Heart left ventricle (tissue), 16 donors: ENCODE measurements around the gene PADI1. TPM values are rescaled to one million over a fixed set of nuclear protein-coding genes. Genes with fewer than 3 reads are reported as not detected.

ENCODE experiments used
- ATAC-seq, 4 donors: fragments of 200-7000 bp; cut with Tn5 transposase; one replicate each; pipeline ENCODE4 v1.9.1; 2020 to 2022; ENCODE audit warnings: moderate library complexity in 4 of 4, mild to moderate bottlenecking in 3 of 4, moderate number of reproducible peaks in 1 of 4
- DNase-seq, 5 donors: peaks; one replicate each; pipeline ENCODE4 v3.0.0-alpha.2; 2020
- H3K27ac ChIP-seq, 12 donors: fragments of 200-600 bp; sonication (generic) in 4 of 12; one replicate each; pipeline versions ENCODE4 v1.5.0 to v1.8.0; 2016 to 2022; ENCODE audit warnings: mild to moderate bottlenecking in 2 of 12
- H3K27me3 ChIP-seq, 9 donors: fragments of 200-600 bp; sonication (generic) in 2 of 9; one replicate each; pipeline versions ENCODE4 v1.5.1 to v1.8.0; 2016 to 2022; ENCODE audit warnings: mild to moderate bottlenecking in 3 of 9
- H3K36me3 ChIP-seq, 9 donors: fragments of 200-600 bp; sonication (generic) in 2 of 9; one replicate each; pipeline versions ENCODE4 v1.5.0 to v1.8.0; 2018 to 2022; ENCODE audit warnings: mild to moderate bottlenecking in 2 of 9
- H3K4me1 ChIP-seq, 12 donors: fragments of 200-600 bp; sonication (generic) in 4 of 12; one replicate each; pipeline versions ENCODE4 v1.5.0 to v1.8.0; 2016 to 2022; ENCODE audit warnings: mild to moderate bottlenecking in 3 of 12
- H3K4me3 ChIP-seq, 12 donors: fragments of 200-600 bp; sonication (generic) in 4 of 12; one replicate each; pipeline versions ENCODE4 v1.5.0 to v1.8.0; 2017 to 2022; ENCODE audit warnings: mild to moderate bottlenecking in 9 of 12, moderate library complexity in 4 of 12
- H3K9me3 ChIP-seq, 12 donors: fragments of 200-600 bp; sonication (generic) in 4 of 12; one replicate each; pipeline versions ENCODE4 v1.5.0 to v1.8.0; 2016 to 2022; ENCODE audit warnings: mild to moderate bottlenecking in 1 of 12
- POLR2A ChIP-seq, 2 donors: fragments of 450-650 bp; IDR thresholded peaks; one replicate each; pipeline ENCODE4 v1.6.1; 2017; ENCODE audit warnings: antibody characterized with exemption in 2 of 2, mild to moderate bottlenecking in 2 of 2, moderate library complexity in 2 of 2
- WGBS, 4 donors: extraction: QIAGEN DNeasy Blood & Tissue Kit in 2 of 4; methylation state at CpG; one replicate each; pipeline versions ENCODE4 v1.1.5 to v1.1.7; 2013 to 2018; 5-methylcytosine and 5-hydroxymethylcytosine counted together
- intact Hi-C, 10 donors: fragments of 100-400 bp; cut with DNase I; formaldehyde crosslinking; loops; one replicate each; pipeline versions ENCODE4 v1.11.1 to v1.14.2; 2022
- long read RNA-seq, 3 donors: library from polyadenylated mRNA; unstranded; transcript quantifications; one replicate each; pipeline ENCODE4 v2.0.0, GENCODE V29; 2020 to 2021
- polyA plus RNA-seq, 2 donors: library from polyadenylated mRNA; stranded (reverse); fragments of 200-250 nt; gene quantifications; one replicate each; pipeline ENCODE4 v1.2.3, GENCODE V29; 2013
- total RNA-seq, 9 donors: library from RNA; depleted of rRNA in 2 of 9; stranded (reverse); fragments of >200 nt in 2 of 9; fragmentation: NEBNext Ultra II Directional in 3 of 9; extraction: Animal tissue kit (Norgen Biotek cat#: 25700) in 3 of 9; gene quantifications; one replicate each; pipeline versions ENCODE4 v1.1.0 to v1.2.4, GENCODE V29; 2016 to 2023
- TF ChIP-seq, protein P1 (sequence below), 12 donors: fragments of 200-600 bp; sonication (generic) in 4 of 12; IDR thresholded peaks; one replicate each; pipeline versions ENCODE4 v1.5.0 to v1.8.0; 2018 to 2022; ENCODE audit warnings: antibody characterized with exemption in 12 of 12, mild to moderate bottlenecking in 5 of 12
- donor health status: ischemic (EF 13 %, LVEDD 7.1; RV severe dilation, severe dysfunction).
- donor health status: healthy with polysubstance abuse.
- donor health status: DM: no; HTN: yes; CAD: no.
- donor health status: DM: no; HTN: no; CAD: no.
- donor health status: ischemic (EF 25% LVEDD 6.9; RV normal size, moderate dysfunction).
- donor health status: ischemic (EF 25% LVEDD 5.7; RV mildly dilated, moderate dysfunction).
- donor health status: healthy.
- donor health status: DM: yes; HTN: yes; CAD: no.
- donor health status: ischemic (EF 35%, LVEDD 5.7; RV mildly dilated, moderate dysfunction).
- donor health status: nonischemic (EF 11% LVEDD 7.7; RV severe dilation, severe dysfunction).
- donor health status: DM: yes; HTN: yes; CAD: no.
- donor health status: PGD.
- donor health status: ischemic (EF 29% LVEDD 5.4; RV normal size, mild dysfunction).
- donor health status: nonischemic (EF 23%, LVEDD 6.1; RV moderate dilation, normal function).

The PADI1 gene
- total RNA-seq = not detected
- polyA plus RNA-seq = under 1 TPM in 1 of 2 donors, not detected in 1; 0.04 TPM
- long read RNA-seq, donor 1 = 0 reads
- long read RNA-seq, donor 2 = 0 reads
- long read RNA-seq, donor 3 = 0 reads

GRCh38 chr1:17204546-17205440 is at the start of gene PADI1:
Gene PADI1 (plus strand): TSS chr1:17205128. CDS start chr1:17205218, 90 bp downstream.
- no peak for DNase-seq
- Histone ChIP-seq H3K27me3 (peaks cover 0 to 27% (median 4%) of the 10 kb centered on the region in 9 donors), H3K9me3 (no peaks in the 10 kb centered on the region), H3K4me3 (no peak within 1 kb of the TSS), H3K36me3 (no peaks in the 10 kb centered on the region), H3K4me1 (peaks cover 0 to 16% (median 0%) of the 10 kb centered on the region in 12 donors), H3K27ac (no peak within 1 kb of the TSS)
- no peak for ATAC-seq
- intact Hi-C loops = no loop called here
- no peak for TF ChIP-seq POLR2A (IDR thresholded peaks at IDR 0.05)
- TF ChIP-seq, protein P1, sequence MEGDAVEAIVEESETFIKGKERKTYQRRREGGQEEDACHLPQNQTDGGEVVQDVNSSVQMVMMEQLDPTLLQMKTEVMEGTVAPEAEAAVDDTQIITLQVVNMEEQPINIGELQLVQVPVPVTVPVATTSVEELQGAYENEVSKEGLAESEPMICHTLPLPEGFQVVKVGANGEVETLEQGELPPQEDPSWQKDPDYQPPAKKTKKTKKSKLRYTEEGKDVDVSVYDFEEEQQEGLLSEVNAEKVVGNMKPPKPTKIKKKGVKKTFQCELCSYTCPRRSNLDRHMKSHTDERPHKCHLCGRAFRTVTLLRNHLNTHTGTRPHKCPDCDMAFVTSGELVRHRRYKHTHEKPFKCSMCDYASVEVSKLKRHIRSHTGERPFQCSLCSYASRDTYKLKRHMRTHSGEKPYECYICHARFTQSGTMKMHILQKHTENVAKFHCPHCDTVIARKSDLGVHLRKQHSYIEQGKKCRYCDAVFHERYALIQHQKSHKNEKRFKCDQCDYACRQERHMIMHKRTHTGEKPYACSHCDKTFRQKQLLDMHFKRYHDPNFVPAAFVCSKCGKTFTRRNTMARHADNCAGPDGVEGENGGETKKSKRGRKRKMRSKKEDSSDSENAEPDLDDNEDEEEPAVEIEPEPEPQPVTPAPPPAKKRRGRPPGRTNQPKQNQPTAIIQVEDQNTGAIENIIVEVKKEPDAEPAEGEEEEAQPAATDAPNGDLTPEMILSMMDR (IDR thresholded peaks at IDR 0.05) = no peak
- WGBS, 4 donors = 64 to 79% (median 73%) methylated on average over 9 of the region's 9 CpGs

DNA sequence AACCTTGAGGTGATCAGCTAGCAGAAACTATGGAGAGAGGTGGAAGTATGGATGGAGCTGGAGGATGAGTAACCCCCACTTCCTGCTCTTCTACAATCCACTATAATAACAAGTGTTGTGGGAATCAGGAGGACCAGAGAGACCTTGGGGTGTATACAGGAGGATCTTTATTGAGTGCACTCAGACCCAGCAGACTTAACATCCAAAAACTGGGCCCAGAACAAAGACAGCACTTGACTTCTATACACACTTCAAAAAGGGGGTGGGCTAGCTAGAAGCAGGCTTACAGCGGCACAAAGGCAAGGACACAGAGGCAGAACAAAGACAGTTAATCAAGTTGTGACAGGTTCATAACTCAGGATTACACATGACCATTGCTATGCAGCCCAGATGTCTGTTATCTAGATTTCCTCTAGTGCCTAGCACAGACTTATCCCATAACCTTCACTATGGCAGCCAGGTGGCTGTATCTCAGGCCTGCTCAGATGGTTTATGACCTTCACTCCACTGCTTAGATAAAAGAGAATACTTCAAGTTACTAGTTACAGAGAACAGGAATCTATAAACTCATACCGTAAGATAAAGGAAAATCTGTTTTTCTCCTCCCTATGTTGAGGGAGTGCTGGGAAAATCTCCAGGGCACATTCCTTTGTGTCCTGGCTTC is 49.5 kb upstream of the PADI1 start:
- Histone ChIP-seq H3K4me1 (no peaks in the 10 kb centered on the region), H3K36me3 (no peaks in the 10 kb centered on the region), H3K9me3 (peaks cover 0 to 54% (median 28%) of the 10 kb centered on the region in 12 donors), H3K4me3 (no peak overlapping the region), H3K27me3 (peaks cover 0 to 19% (median 11%) of the 10 kb centered on the region in 9 donors), H3K27ac (no peak overlapping the region)
- TF ChIP-seq, protein P1 (IDR thresholded peaks at IDR 0.05) = no peak
- no peak for TF ChIP-seq POLR2A (IDR thresholded peaks at IDR 0.05)
- ATAC-seq (no peak), DNase-seq (no peak)
- WGBS, 4 donors = 21 to 33% (median 25%) methylated on average over 2 of the region's 2 CpGs
- intact Hi-C loops = no loop called here

DNA sequence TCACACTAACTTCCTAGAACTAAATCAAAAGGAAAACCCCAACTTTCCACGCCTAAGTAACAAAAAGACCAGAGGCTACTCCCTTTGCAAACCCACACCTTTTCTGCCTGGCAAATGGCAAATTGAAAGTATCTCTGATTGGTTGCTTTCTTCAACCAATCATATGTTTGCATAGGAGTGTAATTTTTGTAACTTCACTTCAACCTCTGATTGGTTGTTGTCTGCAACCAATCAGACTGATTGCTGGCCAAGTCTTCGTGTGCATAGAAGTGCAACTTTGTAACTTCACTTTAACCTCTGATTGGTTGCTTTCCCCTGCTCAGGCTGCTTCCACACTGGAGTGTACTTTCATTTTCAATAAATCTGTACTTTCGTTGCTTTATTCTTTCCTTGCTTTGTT is 48.8 kb upstream of the PADI1 start:
- H3K27me3 ChIP-seq = peaks cover 0 to 13% (median 7%) of the 10 kb centered on the region in 9 donors
- peaks cover 0 to 56% (median 28%) of the 10 kb centered on the region in 12 donors for H3K9me3 ChIP-seq
- no peak overlapping the region for H3K27ac ChIP-seq
- no peaks in the 10 kb centered on the region for H3K4me1 ChIP-seq
- 54 to 71% (median 59%) methylated on average over 3 of the region's 3 CpGs for WGBS, 4 donors
- no peak for TF ChIP-seq POLR2A (IDR thresholded peaks at IDR 0.05)
- TF ChIP-seq, protein P1 (IDR thresholded peaks at IDR 0.05) = no peak
- intact Hi-C loops = no loop called here
- H3K36me3 ChIP-seq = no peaks in the 10 kb centered on the region
- DNase-seq (no peak), ATAC-seq (no peak)
- H3K4me3 ChIP-seq = no peak overlapping the region

DNA sequence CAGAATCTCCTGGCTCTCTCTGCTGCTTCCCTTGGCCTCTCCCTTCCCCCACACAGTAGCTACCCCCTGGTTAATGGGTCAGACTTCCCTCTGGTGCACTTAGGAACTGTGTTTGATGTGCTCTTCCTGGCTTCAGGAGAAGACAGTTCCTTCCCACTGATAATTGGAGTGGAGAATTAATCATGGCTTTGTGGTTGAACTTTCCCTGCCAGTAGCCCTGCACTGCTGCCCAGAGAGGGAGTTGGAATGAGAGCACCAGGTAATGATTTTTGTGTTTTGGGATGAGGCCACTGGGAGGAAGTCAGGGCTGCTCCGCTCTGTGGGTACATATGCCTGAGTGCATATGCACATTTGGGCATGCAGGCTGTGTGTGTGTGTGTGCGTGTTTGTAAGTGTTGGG is 46.0 kb upstream of the PADI1 start:
- TF ChIP-seq POLR2A (IDR thresholded peaks at IDR 0.05) = no peak
- TF ChIP-seq, protein P1 (IDR thresholded peaks at IDR 0.05) = no peak
- H3K4me1 ChIP-seq = no peaks in the 10 kb centered on the region
- H3K9me3 ChIP-seq = peaks cover 0 to 34% (median 20%) of the 10 kb centered on the region in 12 donors
- no peak for DNase-seq
- no peak overlapping the region for H3K27ac ChIP-seq
- 86 to 94% (median 91%) methylated on average over 2 of the region's 2 CpGs for WGBS, 4 donors
- peaks cover 0 to 9% (median 0%) of the 10 kb centered on the region in 9 donors for H3K27me3 ChIP-seq
- H3K4me3 ChIP-seq = no peak overlapping the region
- intact Hi-C loops = no loop called here
- H3K36me3 ChIP-seq = no peaks in the 10 kb centered on the region
- no peak for ATAC-seq
